CD8-positive, alpha-beta memory T cell (primary cell): Measurements from ENCODE around the gene TBX10. TPM values are rescaled to one million over a fixed set of nuclear protein-coding genes. Genes with fewer than 3 reads are reported as not detected.
"Not testable (repeated sequence)": the region's sequence is repeated elsewhere in the genome, so short reads cannot be mapped to it uniquely, and the experiment has no call there.

ENCODE experiments used
- CTCF ChIA-PET: fragments of 350-600 bp; sonication (Branson Sonifier 250); formaldehyde crosslinking; loops from one replicate; lab custom pipeline; 2021; ENCODE audit warnings: antibody characterized with exemption; lab: Charles Lee
- POLR2A ChIA-PET: fragments of 350-600 bp; sonication (Branson Sonifier 250); formaldehyde crosslinking; loops from one replicate; lab custom pipeline; 2021; ENCODE audit warnings: antibody characterized with exemption; lab: Charles Lee
- DNase-seq, 5 donors: peaks; one replicate each; pipeline versions ENCODE4 v3.0.0 to v3.0.0-alpha.2; 2020 to 2022; ENCODE audit warnings: mixed read lengths in 1 of 5
- H3K27ac ChIP-seq: one replicate; pipeline ENCODE4 v1.7.0; 2013; ENCODE audit warnings: low read depth, mild to moderate bottlenecking, low read length, moderate library complexity
- H3K27me3 ChIP-seq: 2 replicates; pipeline ENCODE4 v1.7.0; 2013; ENCODE audit warnings: low read length, mild to moderate bottlenecking; ENCODE audit not compliant: insufficient read depth, poor library complexity, severe bottlenecking
- H3K36me3 ChIP-seq: 2 replicates; pipeline ENCODE4 v1.7.0; 2013; ENCODE audit warnings: mild to moderate bottlenecking, low read length, moderate library complexity; ENCODE audit not compliant: insufficient read depth
- H3K4me1 ChIP-seq: 2 replicates; pipeline ENCODE4 v1.7.0; 2013; ENCODE audit warnings: mild to moderate bottlenecking, low read length, moderate library complexity; ENCODE audit not compliant: insufficient read depth
- H3K4me3 ChIP-seq: 2 replicates; pipeline ENCODE4 v1.7.0; 2013; ENCODE audit warnings: mild to moderate bottlenecking, low read length
- H3K9me3 ChIP-seq: 2 replicates; pipeline ENCODE4 v1.7.0; 2013; ENCODE audit warnings: mild to moderate bottlenecking, low read length
- H3K27ac Mint-ChIP-seq, 8 donors: one replicate each; pipeline ENCODE4 v1.8.0; 2020 to 2021; ENCODE audit warnings: mixed read lengths in 8 of 8, mild to moderate bottlenecking in 6 of 8, inconsistent platforms in 3 of 8, moderate library complexity in 3 of 8
- H3K27me3 Mint-ChIP-seq, 2 donors: one replicate each; pipeline ENCODE4 v1.8.0; 2020 to 2021; ENCODE audit warnings: mixed read lengths in 2 of 2, mild to moderate bottlenecking in 1 of 2, moderate library complexity in 1 of 2
- H3K36me3 Mint-ChIP-seq, 3 donors: one replicate each; pipeline ENCODE4 v1.8.0; 2020 to 2021; ENCODE audit warnings: mixed read lengths in 3 of 3, inconsistent platforms in 1 of 3, mild to moderate bottlenecking in 1 of 3
- H3K4me1 Mint-ChIP-seq, 3 donors: one replicate each; pipeline ENCODE4 v1.8.0; 2020 to 2021; ENCODE audit warnings: mixed read lengths in 3 of 3, inconsistent platforms in 1 of 3, mild to moderate bottlenecking in 1 of 3
- H3K4me3 Mint-ChIP-seq, 7 donors: one replicate each; pipeline ENCODE4 v1.8.0; 2020 to 2021; ENCODE audit warnings: mixed read lengths in 7 of 7, mild to moderate bottlenecking in 6 of 7, moderate library complexity in 4 of 7, inconsistent platforms in 2 of 7
- H3K9me3 Mint-ChIP-seq, 5 donors: one replicate each; pipeline ENCODE4 v1.8.0; 2020 to 2022; ENCODE audit warnings: mixed read lengths in 5 of 5, mild to moderate bottlenecking in 3 of 5, moderate library complexity in 2 of 5, inconsistent platforms in 1 of 5
- polyA plus RNA-seq: library from polyadenylated mRNA; unstranded; fragments of 300-500 nt; fragmentation: Illumina TruSeq; gene quantifications from one replicate; pipeline ENCODE4 v1.2.3, GENCODE V29; 2021
- total RNA-seq, 2 experiments: library from RNA; stranded (reverse); gene quantifications; one replicate each; pipeline ENCODE4 v1.2.3, GENCODE V29; 2021

TBX10 gene
- total and polyA plus RNA-seq, 3 experiments from 2014 or later: not detected

DNA sequence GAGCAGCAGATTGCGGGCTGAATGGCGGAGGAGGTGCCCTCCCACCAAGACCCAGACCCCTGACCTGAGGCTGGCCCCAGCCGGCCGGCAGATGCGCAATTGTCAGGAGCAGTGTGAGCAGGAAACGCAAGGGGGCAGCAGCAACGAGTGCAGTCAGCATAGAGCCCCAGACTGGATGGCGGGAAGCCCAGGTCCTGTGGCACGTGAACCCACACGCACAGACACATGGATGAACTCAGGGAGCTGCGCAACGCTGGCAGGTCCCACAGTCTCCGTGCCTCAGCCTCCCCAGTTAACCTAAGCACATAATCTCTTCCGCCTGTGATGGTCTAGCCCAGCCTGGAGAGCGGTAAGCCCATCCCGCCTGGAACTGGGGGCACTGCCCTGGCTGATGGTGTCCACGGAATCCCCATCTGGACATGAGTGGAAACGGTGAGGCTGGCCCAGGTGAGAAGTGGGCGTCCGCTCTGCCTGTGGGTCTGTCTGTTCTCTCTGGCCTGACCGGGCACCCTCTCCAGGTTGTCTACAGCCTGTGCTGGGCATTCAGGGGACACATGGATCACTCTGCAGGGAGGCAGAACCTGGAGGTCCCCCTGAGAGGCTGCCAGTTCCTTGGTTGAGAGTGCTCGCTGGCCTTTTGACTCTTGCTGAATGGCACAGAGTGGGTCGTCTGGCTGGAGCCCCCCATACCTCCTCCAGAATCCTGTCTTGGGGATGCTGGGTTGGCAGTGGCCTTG lies 626 bp upstream of the TBX10 start:
- peak overlapping the region in 1 of 8 donors; percentile 82 for H3K27ac Mint-ChIP-seq
- H3K36me3 ChIP-seq: no peaks in the 10 kb centered on the region
- peak; percentile 29 to 72 (median 46) for DNase-seq

DNA sequence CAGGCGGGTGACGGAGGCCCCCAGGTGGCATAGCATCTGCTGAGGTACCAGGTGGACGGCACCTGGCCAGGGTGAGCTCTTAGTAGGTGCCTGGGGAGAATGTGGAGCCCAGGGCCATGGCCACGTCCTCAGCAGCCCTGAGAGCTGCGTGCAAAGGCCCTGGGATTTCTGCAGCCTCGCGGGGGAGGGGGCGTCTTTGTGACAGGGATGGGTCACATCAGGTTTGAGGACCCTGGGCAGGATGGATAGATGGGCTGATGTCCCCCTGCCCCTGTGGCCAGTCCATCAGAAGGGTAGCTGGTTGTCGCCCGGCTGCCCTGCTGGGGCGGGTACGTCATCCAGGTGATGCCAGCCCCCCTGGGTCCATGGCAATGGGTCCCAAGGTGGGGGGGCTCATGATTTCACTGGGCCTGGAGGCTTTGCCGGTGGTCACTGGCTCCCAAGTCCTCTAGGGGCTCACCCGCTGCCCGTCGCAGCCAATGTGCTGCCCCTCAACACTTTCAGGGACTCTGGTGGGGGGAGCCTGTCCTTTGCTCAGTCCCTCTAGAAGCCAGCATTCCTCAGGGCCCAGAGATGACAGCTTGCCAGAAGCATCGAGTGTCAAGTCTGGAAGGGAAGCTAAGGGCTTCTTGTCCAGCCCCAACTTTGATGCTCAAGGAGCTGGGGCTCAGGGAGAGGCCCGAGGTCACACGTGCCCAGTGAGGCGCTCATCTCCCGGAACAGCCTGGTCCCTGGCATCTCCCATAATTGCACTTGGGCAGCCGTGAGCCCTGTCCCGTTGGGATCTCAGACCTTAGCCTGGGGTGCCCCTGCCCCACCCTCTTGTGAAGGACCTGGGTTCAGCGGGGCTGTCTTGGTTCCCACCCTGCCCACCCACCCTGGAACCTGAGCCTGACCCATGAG lies 777 bp downstream of the TBX10 start:
- peaks cover 0 to 4% (median 0%) of the 10 kb centered on the region in 3 donors for H3K4me1 Mint-ChIP-seq
- no peaks in the 10 kb centered on the region for H3K9me3 Mint-ChIP-seq
- H3K27me3 Mint-ChIP-seq: no peaks in the 10 kb centered on the region
- H3K4me3 ChIP-seq: no peak overlapping the region
- ChIA-PET CTCF (interaction anchor here (1.3 to 2.5 kb wide), 5 partner anchors 8 to 21 kb away, joined by 3 to 11 read pairs (median 6); partner anchors contain the start of gene NUDT8), POLR2A (no interaction called here)
- no peaks in the 10 kb centered on the region for H3K36me3 Mint-ChIP-seq
- no peak for DNase-seq
- H3K4me3 Mint-ChIP-seq: no peak overlapping the region
- H3K9me3 ChIP-seq: no peaks in the 10 kb centered on the region
- no peak overlapping the region for H3K27ac ChIP-seq
- H3K27me3 ChIP-seq: no peaks in the 10 kb centered on the region
- H3K36me3 ChIP-seq: no peaks in the 10 kb centered on the region
- no peaks in the 10 kb centered on the region for H3K4me1 ChIP-seq
- peak overlapping the region in 1 of 8 donors; percentile 75 for H3K27ac Mint-ChIP-seq

More for the DNA sequence above, 626 bp upstream of the TBX10 start:
- CTCF ChIA-PET: interaction anchor here (1.5 to 2.5 kb wide), 3 partner anchors 8 to 19 kb away, joined by 6 to 11 read pairs (median 6); partner anchors contain the start of gene NUDT8
- Mint-ChIP-seq H3K4me3 (no peak overlapping the region), H3K27me3 (no peaks in the 10 kb centered on the region), H3K4me1 (peaks cover 0 to 6% (median 0%) of the 10 kb centered on the region in 3 donors), H3K9me3 (no peaks in the 10 kb centered on the region), H3K36me3 (no peaks in the 10 kb centered on the region)
- Histone ChIP-seq H3K27ac (no peak overlapping the region), H3K4me1 (no peaks in the 10 kb centered on the region), H3K9me3 (no peaks in the 10 kb centered on the region), H3K27me3 (no peaks in the 10 kb centered on the region), H3K4me3 (no peak overlapping the region)
- POLR2A ChIA-PET: interaction anchor here (0.7 kb wide), 1 partner anchor 797 kb away, joined by 3 read pairs; the partner anchor contains the start of gene RCE1

DNA sequence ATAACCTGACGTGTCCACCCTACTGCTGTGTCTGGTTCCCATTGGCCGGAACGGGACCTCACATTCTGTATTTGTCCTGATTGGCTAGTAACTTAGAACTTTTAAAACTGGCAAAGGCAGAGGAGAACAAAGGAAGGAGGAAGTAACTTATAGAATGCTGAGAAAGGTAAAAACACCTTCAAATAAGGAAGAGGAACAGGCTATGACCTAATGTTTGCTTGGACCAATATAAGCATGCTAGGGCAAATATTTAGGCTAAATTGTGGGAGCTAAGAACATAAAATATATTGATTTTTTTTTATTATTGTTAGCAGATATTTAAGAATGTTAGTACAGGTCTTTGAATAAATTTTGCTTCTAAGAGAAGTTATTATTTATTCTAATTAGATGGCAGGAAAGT lies 2.1 kb downstream of the TBX10 start:
- H3K27me3 ChIP-seq, POLR2A ChIA-PET, H3K27ac Mint-ChIP-seq, H3K27ac ChIP-seq, H3K36me3 Mint-ChIP-seq, H3K4me3 ChIP-seq, DNase-seq, H3K4me1 ChIP-seq, H3K9me3 Mint-ChIP-seq, H3K27me3 Mint-ChIP-seq, H3K4me1 Mint-ChIP-seq, H3K36me3 ChIP-seq, H3K9me3 ChIP-seq, H3K4me3 Mint-ChIP-seq: not testable (repeated sequence)
- CTCF ChIA-PET: interaction anchor here (1.3 to 1.5 kb wide), 2 partner anchors 9 to 20 kb away, joined by 3 read pairs; no protein-coding TSS in a partner anchor

DNA sequence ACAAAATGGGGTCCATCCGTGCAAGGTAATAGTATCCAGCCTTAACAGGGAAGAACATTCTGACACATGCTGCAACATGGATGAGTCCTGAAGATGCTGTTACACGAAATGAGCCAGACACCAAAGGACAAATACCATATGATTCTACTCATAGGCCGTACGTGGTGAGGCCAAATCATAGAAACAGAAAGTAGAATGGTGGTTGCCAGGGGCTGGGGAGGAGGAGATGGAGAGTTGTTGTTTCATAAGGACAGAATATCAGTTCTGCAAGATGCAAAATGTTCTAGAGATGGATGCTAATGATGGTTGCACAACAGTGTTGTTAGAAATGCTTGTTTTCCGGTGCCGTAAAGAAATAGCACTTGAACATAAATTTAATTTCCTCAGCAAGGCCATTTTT lies 2.6 kb downstream of the TBX10 start:
- Mint-ChIP-seq H3K4me1 (peaks cover 0 to 4% (median under 1%) of the 10 kb centered on the region in 3 donors), H3K27me3 (no peaks in the 10 kb centered on the region), H3K4me3 (no peak overlapping the region), H3K27ac (peak overlapping the region in 1 of 8 donors; percentile 7), H3K36me3 (no peaks in the 10 kb centered on the region), H3K9me3 (no peaks in the 10 kb centered on the region)
- H3K4me1 ChIP-seq: no peaks in the 10 kb centered on the region
- no peak for DNase-seq
- H3K4me3 ChIP-seq: no peak overlapping the region
- no peak overlapping the region for H3K27ac ChIP-seq
- no peaks in the 10 kb centered on the region for H3K9me3 ChIP-seq
- ChIA-PET POLR2A (no interaction called here), CTCF (interaction anchor here (1.3 kb wide), 1 partner anchor 9 kb away, joined by 3 read pairs; no protein-coding TSS in a partner anchor)
- no peaks in the 10 kb centered on the region for H3K27me3 ChIP-seq
- no peaks in the 10 kb centered on the region for H3K36me3 ChIP-seq

DNA sequence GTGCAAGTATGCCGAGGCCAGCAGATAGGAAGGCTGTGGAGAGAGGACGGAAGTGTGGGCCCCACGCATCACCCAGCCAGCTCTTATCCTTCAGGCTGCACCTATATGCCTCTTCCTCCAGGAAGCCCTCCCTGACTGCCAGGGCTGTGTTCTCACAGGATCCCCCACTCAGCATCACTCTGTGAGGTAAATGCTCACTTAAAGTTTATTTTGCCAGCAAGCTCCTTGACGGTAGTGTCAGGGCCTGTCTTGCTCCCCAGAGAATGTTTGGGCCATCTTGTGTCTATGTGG lies 4.4 kb downstream of the TBX10 start:
- Mint-ChIP-seq H3K4me1 (peaks cover 6 to 8% (median 7%) of the 10 kb centered on the region in 3 donors), H3K27ac (no peak overlapping the region), H3K9me3 (no peaks in the 10 kb centered on the region), H3K36me3 (peaks cover 0 to 2% (median 0%) of the 10 kb centered on the region in 3 donors), H3K4me3 (peak overlapping the region in 1 of 7 donors; percentile 82), H3K27me3 (no peaks in the 10 kb centered on the region)
- ChIA-PET POLR2A (interaction anchor here (0.7 kb wide), 1 partner anchor 1499 kb away, joined by 4 read pairs; no protein-coding TSS in a partner anchor), CTCF (interaction anchor here (0.6 to 0.9 kb wide), 2 partner anchors 24 to 530 kb away, joined by 3 read pairs; no protein-coding TSS in a partner anchor)
- Histone ChIP-seq H3K4me1 (peaks cover 7% of the 10 kb centered on the region), H3K9me3 (no peaks in the 10 kb centered on the region), H3K4me3 (no peak overlapping the region), H3K27me3 (no peaks in the 10 kb centered on the region), H3K36me3 (no peaks in the 10 kb centered on the region), H3K27ac (no peak overlapping the region)
- no peak for DNase-seq

DNA sequence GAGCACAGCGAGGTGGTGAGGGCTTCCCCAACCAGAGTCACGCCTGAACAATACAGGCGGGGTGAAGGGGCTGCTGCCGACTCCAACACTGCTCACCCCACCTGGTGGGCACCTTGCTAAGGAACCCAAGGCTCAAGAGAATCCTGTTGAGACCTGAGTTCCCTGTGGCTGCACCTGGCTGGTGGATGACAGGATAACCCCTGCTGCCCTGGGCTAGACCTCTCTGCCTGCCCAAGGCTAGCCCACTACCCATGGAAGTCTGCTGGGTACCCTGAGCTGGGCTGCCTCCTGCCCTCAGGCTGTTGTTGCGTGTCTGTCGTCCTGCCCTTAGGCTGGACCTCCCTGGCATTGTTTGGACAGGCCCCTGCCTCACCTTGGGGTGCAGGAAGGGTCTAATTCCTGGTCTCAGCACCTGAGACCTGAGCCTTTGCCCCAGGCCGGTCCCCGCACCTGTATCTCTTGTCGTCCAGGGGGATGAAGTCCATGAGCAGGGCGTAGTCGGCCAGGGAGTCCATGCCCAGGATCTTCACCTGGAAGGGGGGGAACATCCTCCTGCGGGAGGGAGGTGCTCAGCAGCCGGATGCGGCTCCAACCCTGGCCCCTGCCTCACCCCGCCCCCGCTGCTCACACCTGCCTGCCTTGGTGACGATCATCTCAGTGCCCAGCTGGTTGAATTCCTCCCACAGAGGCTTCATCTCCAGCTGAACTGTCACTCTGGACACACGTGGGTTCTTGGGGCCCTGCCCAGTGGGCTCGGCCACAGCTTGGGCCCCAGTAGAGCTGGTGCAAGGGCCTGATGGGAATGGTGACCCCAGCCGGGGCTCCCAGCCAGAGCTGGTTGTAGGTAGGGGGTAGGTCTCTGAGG lies 5.0 kb downstream of the TBX10 start:
- H3K27me3 Mint-ChIP-seq: no peaks in the 10 kb centered on the region
- H3K36me3 ChIP-seq: no peaks in the 10 kb centered on the region
- H3K4me3 ChIP-seq: no peak overlapping the region
- H3K4me1 ChIP-seq: peaks cover 7% of the 10 kb centered on the region
- no peaks in the 10 kb centered on the region for H3K9me3 Mint-ChIP-seq
- ChIA-PET POLR2A (interaction anchor here (0.5 kb wide), 1 partner anchor 16 kb away, joined by 3 read pairs; no protein-coding TSS in a partner anchor), CTCF (interaction anchor here (0.6 kb wide), 1 partner anchor 529 kb away, joined by 3 read pairs; no protein-coding TSS in a partner anchor)
- DNase-seq: no peak
- peaks cover 5 to 7% (median 6%) of the 10 kb centered on the region in 3 donors for H3K4me1 Mint-ChIP-seq
- peaks cover 0 to 2% (median 0%) of the 10 kb centered on the region in 3 donors for H3K36me3 Mint-ChIP-seq
- H3K27ac ChIP-seq: no peak overlapping the region
- H3K9me3 ChIP-seq: no peaks in the 10 kb centered on the region
- peak overlapping the region in 1 of 7 donors; percentile 82 for H3K4me3 Mint-ChIP-seq
- H3K27ac Mint-ChIP-seq: no peak overlapping the region
- no peaks in the 10 kb centered on the region for H3K27me3 ChIP-seq

DNA sequence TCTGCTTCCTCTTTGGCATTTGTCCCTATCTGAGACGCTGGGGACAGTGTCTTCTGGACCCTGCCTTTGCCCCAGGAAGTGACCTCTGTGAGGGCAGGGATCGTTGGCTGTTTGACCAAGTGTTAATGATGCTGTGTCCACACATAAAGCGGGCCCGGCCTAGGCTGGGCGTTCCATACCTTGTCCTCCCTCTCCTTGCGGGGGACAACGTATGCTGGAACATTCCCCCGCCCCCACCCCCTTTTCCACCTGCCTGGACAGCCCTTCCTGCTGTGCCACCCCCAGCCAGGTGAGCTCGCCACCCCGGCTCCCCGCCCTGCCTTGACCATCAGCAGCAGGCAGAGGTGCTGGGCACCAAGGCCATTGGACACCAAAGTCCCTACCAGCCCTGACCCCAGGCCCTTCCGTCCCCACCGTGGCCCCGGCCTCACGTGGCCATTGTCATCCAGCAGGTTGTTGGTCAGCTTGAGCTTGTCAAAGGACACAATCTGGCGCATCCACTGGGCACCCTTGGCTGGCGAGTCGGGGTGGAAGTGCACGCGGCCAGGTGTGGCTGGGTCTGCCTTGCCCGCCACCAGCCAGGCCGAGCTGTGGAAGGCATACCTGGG lies 5.7 kb downstream of the TBX10 start:
- H3K36me3 ChIP-seq: no peaks in the 10 kb centered on the region
- peaks cover 0 to 2% (median 0%) of the 10 kb centered on the region in 3 donors for H3K36me3 Mint-ChIP-seq
- POLR2A ChIA-PET: interaction anchor here (0.5 kb wide), 1 partner anchor 17 kb away, joined by 3 read pairs; no protein-coding TSS in a partner anchor
- H3K27ac Mint-ChIP-seq: no peak overlapping the region
- no peaks in the 10 kb centered on the region for H3K9me3 Mint-ChIP-seq
- H3K9me3 ChIP-seq: no peaks in the 10 kb centered on the region
- peaks cover 5 to 7% (median 6%) of the 10 kb centered on the region in 3 donors for H3K4me1 Mint-ChIP-seq
- H3K4me3 ChIP-seq: no peak overlapping the region
- CTCF ChIA-PET: no interaction called here
- DNase-seq: no peak
- H3K27me3 Mint-ChIP-seq: no peaks in the 10 kb centered on the region
- no peak overlapping the region for H3K27ac ChIP-seq
- H3K4me1 ChIP-seq: peaks cover 11% of the 10 kb centered on the region
- H3K27me3 ChIP-seq: no peaks in the 10 kb centered on the region
- peak overlapping the region in 1 of 7 donors; percentile 74 for H3K4me3 Mint-ChIP-seq
